CD4-positive, CD25-positive, alpha-beta regulatory T cell (primary cell): Measurements from ENCODE around the gene IFNL3. TPM values are rescaled to one million over a fixed set of nuclear protein-coding genes. Genes with fewer than 3 reads are reported as not detected.

ENCODE experiments used
- ATAC-seq, 2 donors: fragments of 150-1000 bp; cut with Tn5 transposase; one replicate each; pipeline ENCODE4 v1.10.0; 2021; ENCODE audit warnings: low read depth in 2 of 2, moderate number of reproducible peaks in 2 of 2, moderate library complexity in 1 of 2
- DNase-seq, 3 donors: peaks; one replicate each; pipeline versions ENCODE4 v3.0.0 to v3.0.0-alpha.2; 2012 to 2022; ENCODE audit warnings: mixed read lengths in 1 of 3
- H3K27ac ChIP-seq: one replicate; pipeline ENCODE4 v1.7.0; 2013; ENCODE audit warnings: mild to moderate bottlenecking, low read length; ENCODE audit not compliant: insufficient read depth, poor library complexity, severe bottlenecking
- H3K27me3 ChIP-seq: one replicate; pipeline ENCODE4 v1.7.0; 2013; ENCODE audit warnings: low read length; ENCODE audit not compliant: control insufficient read depth, insufficient read depth
- H3K36me3 ChIP-seq: one replicate; pipeline ENCODE4 v1.7.0; 2013; ENCODE audit warnings: mild to moderate bottlenecking, low read length, moderate library complexity; ENCODE audit not compliant: control insufficient read depth, insufficient read depth
- H3K4me1 ChIP-seq: 2 replicates; pipeline ENCODE4 v1.7.0; 2013; ENCODE audit warnings: mild to moderate bottlenecking, low read length; ENCODE audit not compliant: insufficient read depth, control insufficient read depth, poor library complexity, severe bottlenecking
- H3K4me3 ChIP-seq: one replicate; pipeline ENCODE4 v1.7.0; 2013; ENCODE audit warnings: low read depth, mild to moderate bottlenecking, low read length, moderate library complexity
- H3K9me3 ChIP-seq, 2 experiments: 1 replicate in 1 of 2; 2 replicates in 1 of 2; pipeline ENCODE4 v1.7.0; 2013; ENCODE audit warnings: low read length in 2 of 2, mild to moderate bottlenecking in 1 of 2, moderate library complexity in 1 of 2; ENCODE audit not compliant: control insufficient read depth in 2 of 2
- H3K27ac Mint-ChIP-seq, 3 donors: one replicate each; pipeline ENCODE4 v1.8.0; 2020 to 2022; ENCODE audit warnings: mild to moderate bottlenecking in 3 of 3, mixed read lengths in 3 of 3, moderate library complexity in 2 of 3
- H3K27me3 Mint-ChIP-seq: one replicate; pipeline ENCODE4 v1.8.0; 2022; ENCODE audit warnings: mild to moderate bottlenecking, mixed read lengths
- H3K36me3 Mint-ChIP-seq: one replicate; pipeline ENCODE4 v1.8.0; 2020; ENCODE audit warnings: mixed read lengths
- H3K4me1 Mint-ChIP-seq, 4 donors: one replicate each; pipeline ENCODE4 v1.8.0; 2020 to 2022; ENCODE audit warnings: mixed read lengths in 4 of 4, mild to moderate bottlenecking in 1 of 4
- H3K4me3 Mint-ChIP-seq, 4 donors: one replicate each; pipeline ENCODE4 v1.8.0; 2020 to 2022; ENCODE audit warnings: mild to moderate bottlenecking in 4 of 4, mixed read lengths in 4 of 4, moderate library complexity in 3 of 4
- H3K9me3 Mint-ChIP-seq, 7 donors: one replicate each; pipeline ENCODE4 v1.8.0; 2020 to 2022; ENCODE audit warnings: mixed read lengths in 7 of 7, mild to moderate bottlenecking in 3 of 7, moderate library complexity in 2 of 7
- polyA plus RNA-seq, 4 donors: library from polyadenylated mRNA; unstranded; fragments of 300-500 nt; fragmentation: Illumina TruSeq; gene quantifications; one replicate each; pipeline ENCODE4 v1.2.3, GENCODE V29; 2021
- total RNA-seq: library from RNA; stranded (reverse); gene quantifications from one replicate; pipeline ENCODE4 v1.2.3, GENCODE V29; 2022

IFNL3 gene
- total and polyA plus RNA-seq, 5 donors from 2014 or later, result not detected

DNA sequence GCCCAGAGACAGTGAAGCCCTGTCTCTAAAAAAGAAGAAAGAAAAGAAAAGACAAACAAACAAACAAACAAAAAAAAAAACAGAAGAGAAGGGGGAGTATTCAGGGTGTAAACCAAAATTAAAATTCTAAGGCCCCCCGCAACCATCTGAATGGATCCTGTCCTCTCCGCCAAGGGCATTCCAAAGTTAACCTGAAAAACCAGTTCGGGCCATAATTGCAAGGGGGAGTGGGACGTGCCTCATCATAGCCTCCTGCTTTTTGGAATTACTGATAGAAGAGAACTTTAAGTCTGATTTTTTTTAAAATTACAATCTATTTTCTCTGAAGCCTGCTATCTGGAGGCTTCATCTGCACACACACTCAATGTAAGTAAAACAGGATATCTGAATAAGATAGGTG lies 17.7 kb upstream of the IFNL3 start:
- ATAC-seq (no peak), DNase-seq (no peak)
- H3K4me3 Mint-ChIP-seq, result no peak overlapping the region
- no peaks in the 10 kb centered on the region for H3K36me3 ChIP-seq
- no peak overlapping the region for H3K4me3 ChIP-seq
- H3K36me3 Mint-ChIP-seq, result peaks cover 3% of the 10 kb centered on the region
- no peaks in the 10 kb centered on the region for H3K9me3 ChIP-seq
- H3K27ac Mint-ChIP-seq, result no peak overlapping the region
- peaks cover 43% of the 10 kb centered on the region for H3K27me3 Mint-ChIP-seq
- peaks cover 9% of the 10 kb centered on the region for H3K27me3 ChIP-seq
- peaks cover 3 to 13% (median 5%) of the 10 kb centered on the region in 4 donors for H3K4me1 Mint-ChIP-seq
- H3K9me3 Mint-ChIP-seq, result peaks cover 0 to 2% (median 0%) of the 10 kb centered on the region in 7 donors
- no peak overlapping the region for H3K27ac ChIP-seq
- H3K4me1 ChIP-seq, result no peaks in the 10 kb centered on the region

DNA sequence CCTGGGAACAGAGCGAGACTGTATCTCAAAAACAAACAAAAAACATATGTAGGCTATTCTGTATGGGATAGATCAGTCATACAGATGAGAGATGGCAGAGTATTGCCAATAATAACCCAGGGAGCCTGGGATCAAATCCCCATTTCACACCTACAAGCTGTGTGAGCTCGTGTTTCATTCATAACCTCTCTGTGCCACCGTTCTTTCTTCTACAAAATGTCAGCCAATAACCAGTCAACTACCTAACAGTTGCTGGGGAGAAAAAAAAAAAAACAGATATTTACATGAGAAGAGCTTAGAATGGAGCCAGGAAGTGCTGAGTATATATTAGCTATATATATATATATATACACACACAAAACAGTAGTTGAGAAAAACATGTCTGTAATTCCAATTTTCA lies 16.9 kb upstream of the IFNL3 start:
- peaks cover 39% of the 10 kb centered on the region for H3K27me3 Mint-ChIP-seq
- H3K36me3 ChIP-seq, result no peaks in the 10 kb centered on the region
- H3K9me3 ChIP-seq, result no peaks in the 10 kb centered on the region
- H3K27ac Mint-ChIP-seq, result no peak overlapping the region
- H3K4me1 ChIP-seq, result no peaks in the 10 kb centered on the region
- no peak for DNase-seq
- peaks cover 0 to 2% (median 0%) of the 10 kb centered on the region in 7 donors for H3K9me3 Mint-ChIP-seq
- no peak overlapping the region for H3K4me3 ChIP-seq
- no peak overlapping the region for H3K27ac ChIP-seq
- ATAC-seq, result no peak
- H3K36me3 Mint-ChIP-seq, result peaks cover 3% of the 10 kb centered on the region
- no peak overlapping the region for H3K4me3 Mint-ChIP-seq
- H3K4me1 Mint-ChIP-seq, result peaks cover 3 to 13% (median 5%) of the 10 kb centered on the region in 4 donors
- H3K27me3 ChIP-seq, result peaks cover 9% of the 10 kb centered on the region

DNA sequence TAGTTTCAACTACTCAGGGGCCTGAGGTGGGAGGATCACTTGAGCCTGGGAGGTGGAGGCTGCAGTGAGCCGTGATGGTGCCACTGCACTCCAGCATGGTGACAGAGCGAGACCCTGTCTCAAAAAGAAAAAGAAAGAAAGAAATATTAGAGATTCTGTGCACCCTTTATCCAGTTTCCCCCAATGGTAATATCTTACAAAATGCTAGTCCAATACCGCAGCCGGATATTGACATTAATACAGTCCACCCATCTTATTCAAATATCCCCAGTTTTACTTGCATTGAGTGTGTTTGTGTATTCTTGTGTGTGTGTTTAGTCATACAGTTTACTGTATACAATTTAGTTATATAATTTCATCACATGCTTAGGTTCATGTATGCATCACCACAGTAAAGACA lies 12.4 kb upstream of the IFNL3 start:
- H3K36me3 ChIP-seq, result no peaks in the 10 kb centered on the region
- Mint-ChIP-seq H3K4me3 (no peak overlapping the region), H3K27me3 (peaks cover 22% of the 10 kb centered on the region), H3K9me3 (peaks cover 0 to 3% (median 0%) of the 10 kb centered on the region in 7 donors), H3K36me3 (no peaks in the 10 kb centered on the region), H3K27ac (no peak overlapping the region), H3K4me1 (peaks cover 0 to 11% (median 5%) of the 10 kb centered on the region in 4 donors)
- H3K9me3 ChIP-seq, result no peaks in the 10 kb centered on the region
- DNase-seq, result no peak
- H3K4me1 ChIP-seq, result no peaks in the 10 kb centered on the region
- H3K27me3 ChIP-seq, result peaks cover 4% of the 10 kb centered on the region
- H3K27ac ChIP-seq, result no peak overlapping the region
- ATAC-seq, result no peak
- no peak overlapping the region for H3K4me3 ChIP-seq

DNA sequence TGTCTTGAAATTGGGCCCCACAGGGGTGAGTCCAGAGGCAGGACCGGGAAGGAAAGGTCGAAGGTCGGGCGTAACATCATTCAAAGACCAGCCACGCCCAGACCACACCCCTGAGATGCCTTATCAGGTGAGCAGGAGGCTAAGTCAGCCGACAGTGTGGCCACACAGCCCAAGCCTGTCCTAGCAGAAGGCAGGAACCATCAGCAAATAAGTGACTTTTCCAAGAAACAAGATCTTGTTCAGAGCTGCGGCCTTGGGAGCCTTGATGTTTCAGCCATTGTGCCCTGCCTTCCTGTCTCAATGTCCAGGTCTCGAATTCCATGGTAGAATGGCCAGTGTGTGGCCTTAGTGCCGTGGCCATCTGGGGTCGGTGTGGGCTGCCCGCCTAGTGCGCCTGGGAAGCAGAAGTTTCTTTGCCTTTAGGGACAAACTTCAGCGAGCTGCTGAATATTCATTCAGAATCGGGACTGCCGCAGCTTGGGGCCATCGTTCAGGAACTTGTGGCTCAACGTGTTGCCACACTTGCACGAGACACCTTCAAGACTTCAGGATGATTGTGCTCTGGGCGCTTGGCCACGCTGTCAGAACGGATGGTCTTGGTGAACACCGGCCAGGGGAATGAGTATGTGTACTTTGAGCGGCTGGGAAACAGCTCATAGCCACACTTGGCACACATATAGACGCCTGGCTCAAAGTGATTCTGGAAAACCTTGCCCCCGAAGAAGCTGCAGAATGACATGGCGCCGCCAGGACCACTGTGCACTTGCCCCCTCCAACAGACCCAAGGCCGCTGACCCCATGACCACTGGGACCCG lies 9.9 kb upstream of the IFNL3 start:
- no peak for ATAC-seq
- peaks cover 0 to 11% (median 5%) of the 10 kb centered on the region in 4 donors for H3K4me1 Mint-ChIP-seq
- Histone ChIP-seq H3K27me3 (no peaks in the 10 kb centered on the region), H3K27ac (no peak overlapping the region), H3K4me1 (no peaks in the 10 kb centered on the region), H3K36me3 (no peaks in the 10 kb centered on the region), H3K9me3 (no peaks in the 10 kb centered on the region), H3K4me3 (no peak overlapping the region)
- H3K9me3 Mint-ChIP-seq, result peaks cover 0 to 3% (median 0%) of the 10 kb centered on the region in 7 donors
- peaks cover 20% of the 10 kb centered on the region for H3K27me3 Mint-ChIP-seq
- no peaks in the 10 kb centered on the region for H3K36me3 Mint-ChIP-seq
- no peak for DNase-seq
- H3K4me3 Mint-ChIP-seq, result no peak overlapping the region
- peak overlapping the region in 1 of 3 donors; percentile 27 for H3K27ac Mint-ChIP-seq

DNA sequence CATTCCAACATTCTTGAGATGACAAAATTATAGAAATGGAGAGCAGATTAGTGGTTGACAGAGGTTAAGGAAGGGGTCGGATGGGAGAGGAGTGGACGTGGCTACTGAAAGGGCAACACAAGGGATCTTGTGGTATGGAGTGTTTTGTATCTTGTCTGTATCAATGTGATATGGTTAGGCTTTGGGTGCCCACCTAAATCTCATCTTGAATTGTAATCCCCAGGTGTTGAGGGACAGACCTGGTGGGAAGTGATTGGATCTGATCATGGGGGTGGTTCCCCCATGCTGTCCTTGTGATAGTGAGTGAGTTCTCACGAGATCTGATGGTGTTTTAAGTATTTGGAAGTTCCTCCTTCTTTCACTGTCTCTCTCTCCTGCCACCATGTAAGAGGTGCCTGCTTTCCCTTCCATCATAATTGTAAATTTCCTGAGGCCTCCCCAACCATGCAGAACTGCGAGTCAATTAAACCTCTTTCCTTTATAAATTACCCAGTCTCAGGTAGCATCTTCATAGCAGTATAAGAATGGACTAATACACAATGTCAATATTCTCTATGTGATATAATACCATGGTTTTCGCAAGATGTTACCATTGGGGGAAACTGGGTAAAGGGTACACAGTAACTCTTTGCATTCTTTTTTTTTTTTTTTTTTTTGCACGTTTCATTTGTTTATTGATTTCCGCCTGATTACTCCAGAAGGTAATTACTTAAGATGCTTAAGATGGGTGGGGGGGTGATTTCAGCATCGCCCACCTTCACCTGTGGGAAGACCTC lies 8.8 kb upstream of the IFNL3 start:
- Mint-ChIP-seq H3K4me1 (peaks cover 0 to 11% (median 5%) of the 10 kb centered on the region in 4 donors), H3K36me3 (no peaks in the 10 kb centered on the region), H3K9me3 (peaks cover 0 to 3% (median 0%) of the 10 kb centered on the region in 7 donors), H3K27ac (no peak overlapping the region), H3K27me3 (peaks cover 21% of the 10 kb centered on the region), H3K4me3 (no peak overlapping the region)
- no peak overlapping the region for H3K27ac ChIP-seq
- no peaks in the 10 kb centered on the region for H3K36me3 ChIP-seq
- DNase-seq (no peak), ATAC-seq (no peak)
- H3K4me1 ChIP-seq, result no peaks in the 10 kb centered on the region
- no peaks in the 10 kb centered on the region for H3K27me3 ChIP-seq
- no peak overlapping the region for H3K4me3 ChIP-seq
- no peaks in the 10 kb centered on the region for H3K9me3 ChIP-seq

DNA sequence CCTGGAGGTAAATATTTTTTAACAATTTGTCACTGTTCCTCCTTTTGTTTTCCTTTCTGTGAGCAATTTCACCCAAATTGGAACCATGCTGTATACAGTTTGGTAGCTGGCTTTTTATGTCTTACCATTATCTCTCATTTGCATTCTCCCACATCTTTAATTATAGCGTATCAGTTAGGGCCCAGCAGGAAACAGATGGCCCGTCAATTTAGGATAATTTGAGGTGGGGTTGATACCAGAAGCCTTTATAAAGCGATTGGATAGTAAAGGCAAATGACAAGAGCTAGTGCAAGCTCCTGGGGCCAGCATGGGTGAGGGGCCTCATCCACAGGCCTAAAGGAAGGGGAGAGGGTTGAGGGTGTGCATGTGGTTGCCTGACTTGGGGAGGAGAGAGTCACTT lies 7.7 kb upstream of the IFNL3 start:
- Mint-ChIP-seq H3K27ac (no peak overlapping the region), H3K4me1 (peaks cover 0 to 4% (median under 1%) of the 10 kb centered on the region in 4 donors), H3K36me3 (no peaks in the 10 kb centered on the region), H3K9me3 (peaks cover 0 to 3% (median 0%) of the 10 kb centered on the region in 7 donors), H3K4me3 (no peak overlapping the region), H3K27me3 (peaks cover 21% of the 10 kb centered on the region)
- peaks cover 4% of the 10 kb centered on the region for H3K4me1 ChIP-seq
- no peak overlapping the region for H3K27ac ChIP-seq
- no peaks in the 10 kb centered on the region for H3K27me3 ChIP-seq
- DNase-seq (no peak), ATAC-seq (no peak)
- no peaks in the 10 kb centered on the region for H3K9me3 ChIP-seq
- H3K36me3 ChIP-seq, result no peaks in the 10 kb centered on the region
- H3K4me3 ChIP-seq, result no peak overlapping the region

DNA sequence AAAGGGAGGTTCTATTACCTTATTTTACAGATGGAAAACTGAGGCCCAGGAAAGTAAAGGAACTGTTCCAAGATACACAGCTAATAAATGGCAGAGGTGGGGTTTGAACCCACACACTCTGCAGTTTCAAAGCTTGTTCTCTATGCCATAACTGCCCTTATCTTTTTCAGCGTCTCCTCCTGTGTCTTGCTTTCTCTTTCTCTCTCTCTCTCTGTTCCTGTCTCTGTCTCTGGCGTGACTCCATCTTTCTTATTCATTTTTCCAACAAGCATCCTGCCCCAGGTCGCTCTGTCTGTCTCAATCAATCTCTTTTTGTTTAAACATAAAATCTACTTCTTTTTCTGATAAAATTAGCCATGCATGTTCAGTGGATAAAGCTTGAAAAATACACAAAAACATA lies 7.0 kb upstream of the IFNL3 start:
- H3K4me1 Mint-ChIP-seq, result peaks cover 0 to 5% (median under 1%) of the 10 kb centered on the region in 4 donors
- H3K27ac Mint-ChIP-seq, result peak overlapping the region in 1 of 3 donors; percentile 3
- no peaks in the 10 kb centered on the region for H3K36me3 Mint-ChIP-seq
- Histone ChIP-seq H3K27ac (no peak overlapping the region), H3K9me3 (no peaks in the 10 kb centered on the region), H3K36me3 (no peaks in the 10 kb centered on the region), H3K4me1 (peaks cover 9% of the 10 kb centered on the region), H3K27me3 (no peaks in the 10 kb centered on the region), H3K4me3 (no peak overlapping the region)
- H3K4me3 Mint-ChIP-seq, result no peak overlapping the region
- H3K27me3 Mint-ChIP-seq, result peaks cover 24% of the 10 kb centered on the region
- ATAC-seq (no peak), DNase-seq (no peak)
- peaks cover 0 to 3% (median 0%) of the 10 kb centered on the region in 7 donors for H3K9me3 Mint-ChIP-seq
